Erythroblast (primary cell): ENCODE results near the gene SLC26A8.
A peak's percentile ranks its signal among the peaks of the same experiment; 100 is the strongest.
"Not testable (repeated sequence)": the region's sequence is repeated elsewhere in the genome, so short reads cannot be mapped to it uniquely, and the experiment has no call there.

Source experiments
- DNase-seq, 2 experiments: peaks; one replicate each; lab custom pipeline; 2025; lab: John Stamatoyannopoulos, UW
- GATA1 ChIP-seq: IDR thresholded peaks from 2 replicates; pipeline ENCODE4 v1.6.1; 2011; ENCODE audit warnings: low read depth, mild to moderate bottlenecking, control low read depth, low read length, moderate library complexity
- POLR2A ChIP-seq: IDR thresholded peaks from 2 replicates; pipeline ENCODE4 v1.6.1; 2011; ENCODE audit warnings: mild to moderate bottlenecking, low read length

SLC26A8 gene

GRCh38 chr6:35968821-35969220 is 55.6 kb downstream of the SLC26A8 start:
- no peak for DNase-seq

DNA sequence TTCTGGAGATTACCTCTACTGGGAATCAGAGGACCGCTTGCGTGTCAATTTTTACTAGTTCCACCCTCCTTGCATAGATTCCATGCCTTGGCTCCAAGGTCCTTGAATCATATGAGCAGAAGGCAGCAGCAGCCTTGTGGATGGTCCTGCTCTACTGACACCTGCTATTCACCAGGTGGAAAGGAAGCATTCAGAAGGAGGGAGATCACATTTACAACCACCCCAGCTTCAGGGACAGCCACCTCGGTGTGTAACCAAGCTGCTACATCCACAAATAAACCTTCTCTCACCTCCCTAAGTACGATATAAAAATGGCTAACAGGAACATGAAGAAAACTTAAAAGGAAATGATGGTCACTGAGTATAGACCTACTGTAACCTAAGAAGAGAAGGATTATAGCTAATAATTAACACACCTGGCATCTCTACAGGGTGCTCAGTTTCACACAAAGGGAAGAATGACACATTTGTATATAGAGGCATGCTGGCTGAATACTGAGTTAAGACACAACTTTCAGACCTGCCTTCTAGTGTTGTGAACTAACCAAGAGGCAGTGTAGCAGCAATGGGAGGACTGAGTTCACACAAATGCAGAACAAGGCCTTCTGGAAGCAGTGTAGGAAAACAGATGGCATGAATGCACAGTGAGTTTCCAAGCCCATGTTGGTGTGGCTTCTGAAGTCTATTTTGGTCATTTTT is 57.2 kb downstream of the SLC26A8 start:
- TF ChIP-seq GATA1 (no peak), POLR2A (no peak)
- no peak for DNase-seq

More at GRCh38 chr6:35968821-35969220, 55.6 kb downstream of the SLC26A8 start:
- TF ChIP-seq GATA1: no peak
- no peak for TF ChIP-seq POLR2A

- DNase-seq: no peak
- TF ChIP-seq POLR2A (no peak), GATA1 (no peak)
These were observed 61.5 kb downstream of the SLC26A8 start for GRCh38 chr6:35962779-35963560.

DNA sequence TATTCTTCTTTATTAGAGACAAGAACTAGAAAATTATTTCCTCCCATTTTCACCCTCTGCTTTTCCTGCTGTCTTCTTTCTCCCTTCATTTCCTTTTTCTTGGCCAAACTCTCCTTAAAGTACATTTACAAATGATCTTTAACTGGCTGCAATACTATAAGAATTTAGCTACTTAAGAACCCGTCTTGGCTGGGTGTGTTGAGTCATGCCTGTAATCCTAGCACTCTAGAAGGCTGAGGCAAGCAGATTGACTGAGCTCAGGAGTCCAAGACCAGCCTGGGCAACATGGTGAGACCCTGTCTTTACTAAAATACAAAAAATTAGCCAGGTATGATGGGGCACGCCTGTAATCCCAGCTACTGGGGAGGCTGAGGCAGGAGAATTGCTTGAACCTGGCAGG is 64.3 kb downstream of the SLC26A8 start:
- TF ChIP-seq POLR2A (no peak), GATA1 (no peak)
- no peak for DNase-seq

DNA sequence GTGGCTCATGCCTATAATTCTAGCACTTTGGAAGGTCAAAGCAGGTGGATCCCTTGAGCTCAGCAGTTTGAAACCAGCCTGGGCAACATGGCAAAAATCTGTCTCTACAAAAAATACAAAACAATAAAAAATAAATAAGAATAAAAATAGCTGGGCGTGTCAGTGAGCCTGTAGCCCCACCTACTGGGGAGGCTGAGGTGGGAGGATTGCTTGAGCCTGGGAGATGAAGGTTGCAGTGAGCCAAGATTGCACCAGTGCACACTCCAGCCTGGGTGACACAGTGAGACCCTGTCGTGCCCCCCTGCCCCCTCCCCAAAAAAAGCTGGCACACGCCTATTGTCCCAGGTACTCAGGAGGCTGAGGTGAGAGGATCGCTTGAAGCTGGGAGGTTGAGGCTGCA is 68.5 kb downstream of the SLC26A8 start:
- peak; percentile 9 to 19 for DNase-seq
- TF ChIP-seq POLR2A: no peak
- TF ChIP-seq GATA1: no peak

DNA sequence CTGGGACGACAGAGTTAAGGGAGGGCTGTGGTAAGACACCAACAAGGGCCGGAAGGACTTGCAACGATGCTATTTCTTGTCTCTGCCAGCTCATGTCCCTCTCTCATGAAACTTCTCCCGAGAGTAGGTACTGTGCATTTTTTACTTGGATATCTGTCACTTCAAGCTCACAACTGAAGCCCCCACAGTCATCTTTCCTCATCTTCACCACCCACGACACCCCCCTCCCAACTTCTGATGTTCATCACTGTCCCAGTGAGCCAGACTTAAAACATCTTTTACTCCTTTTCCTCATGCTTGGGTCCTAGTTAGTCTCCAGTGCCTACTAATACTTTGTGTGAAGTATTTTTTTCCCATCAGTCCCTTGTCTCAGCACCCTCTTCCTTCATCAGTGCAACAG is 68.9 kb downstream of the SLC26A8 start:
- TF ChIP-seq GATA1 (no peak), POLR2A (no peak)
- no peak for DNase-seq

GRCh38 chr6:35955071-35955470 is 69.4 kb downstream of the SLC26A8 start:
- DNase-seq: no peak
- TF ChIP-seq POLR2A (no peak), GATA1 (no peak)

DNA sequence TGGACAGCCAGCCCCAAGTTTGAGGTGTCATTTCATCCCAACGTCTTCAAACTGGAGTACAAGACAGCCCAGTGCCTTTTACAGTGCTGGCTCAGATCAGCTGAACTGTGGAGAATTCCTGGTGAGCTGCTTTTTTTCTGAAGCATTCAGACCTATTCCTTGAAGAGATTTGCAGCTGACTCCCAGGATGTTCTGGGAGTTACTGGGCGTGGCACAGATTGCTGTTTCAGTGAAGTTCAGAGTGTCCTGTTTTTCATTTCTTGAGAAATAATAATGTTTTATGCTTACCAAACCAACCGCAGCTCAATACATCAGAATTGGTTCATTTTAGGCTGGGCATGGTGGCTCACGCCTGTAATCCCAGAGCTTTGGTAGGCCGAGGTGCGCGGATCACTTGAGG is 70.1 kb downstream of the SLC26A8 start:
- no peak for DNase-seq
- TF ChIP-seq POLR2A (no peak), GATA1 (no peak)

DNA sequence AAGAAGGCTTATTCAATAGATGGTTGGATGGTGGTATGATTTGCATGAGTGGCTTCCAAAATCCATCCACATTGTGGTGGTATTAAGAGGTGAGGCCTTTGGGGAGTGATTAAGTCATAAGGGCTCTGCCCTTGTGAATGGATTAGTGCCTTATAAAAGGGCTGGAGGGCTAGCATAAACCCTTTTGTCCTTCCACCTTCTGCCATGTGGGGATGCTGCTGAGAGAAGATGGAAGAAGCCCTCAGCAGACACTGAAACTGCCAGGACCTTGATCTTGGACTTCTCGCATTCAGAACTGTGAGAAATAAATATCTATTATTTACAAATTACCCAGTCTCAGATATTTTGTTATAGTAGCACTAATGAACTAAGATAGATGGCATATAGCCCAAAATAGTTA is 75.7 kb downstream of the SLC26A8 start:
- peak; percentile 24 to 33 for DNase-seq
- TF ChIP-seq GATA1: no peak
- no peak for TF ChIP-seq POLR2A

DNA sequence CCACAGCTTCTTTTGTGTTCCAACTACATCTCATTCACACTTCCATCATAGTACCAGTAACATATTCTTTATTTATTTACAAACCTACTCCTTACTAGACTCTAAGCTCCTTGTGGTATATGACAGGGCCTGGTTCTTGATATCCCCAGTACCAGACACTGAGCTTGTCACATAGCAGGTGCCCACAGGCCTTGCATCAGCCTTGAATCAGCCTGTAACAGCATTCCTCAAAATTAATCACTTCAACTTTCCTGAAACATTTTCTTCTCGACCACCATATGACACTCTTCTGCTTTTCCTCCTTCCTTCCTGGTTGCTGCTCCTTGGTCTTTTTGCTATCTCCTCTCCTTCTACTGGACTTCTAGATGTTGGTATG is 78.8 kb downstream of the SLC26A8 start:
- TF ChIP-seq POLR2A (no peak), GATA1 (no peak)
- no peak for DNase-seq

GRCh38 chr6:35943390-35943789 is 81.1 kb downstream of the SLC26A8 start:
- TF ChIP-seq GATA1: no peak
- TF ChIP-seq POLR2A: no peak
- DNase-seq: no peak

- TF ChIP-seq POLR2A (no peak), GATA1 (no peak)
- DNase-seq: no peak
These were observed 82.1 kb downstream of the SLC26A8 start for GRCh38 chr6:35942355-35942754.

DNA sequence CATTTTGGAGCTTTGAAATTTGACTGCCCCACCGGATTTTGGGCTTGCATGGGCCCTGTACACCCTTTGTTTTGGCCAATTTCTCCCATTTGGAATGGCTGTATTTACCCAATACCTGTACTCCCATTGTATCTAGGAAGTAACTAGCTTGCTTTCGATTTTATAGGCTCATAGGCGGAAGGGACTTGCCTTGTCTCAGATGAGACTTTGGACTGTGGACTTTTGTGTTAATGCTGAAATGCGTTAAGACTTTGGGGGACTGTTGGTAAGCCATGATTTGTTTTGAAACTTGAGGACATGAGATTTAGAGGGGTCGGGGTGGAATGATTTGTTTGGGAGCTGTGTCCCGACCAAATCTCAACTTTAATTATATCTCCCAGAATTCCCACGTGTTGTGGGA is 83.3 kb downstream of the SLC26A8 start:
- DNase-seq: not testable (repeated sequence)

DNA sequence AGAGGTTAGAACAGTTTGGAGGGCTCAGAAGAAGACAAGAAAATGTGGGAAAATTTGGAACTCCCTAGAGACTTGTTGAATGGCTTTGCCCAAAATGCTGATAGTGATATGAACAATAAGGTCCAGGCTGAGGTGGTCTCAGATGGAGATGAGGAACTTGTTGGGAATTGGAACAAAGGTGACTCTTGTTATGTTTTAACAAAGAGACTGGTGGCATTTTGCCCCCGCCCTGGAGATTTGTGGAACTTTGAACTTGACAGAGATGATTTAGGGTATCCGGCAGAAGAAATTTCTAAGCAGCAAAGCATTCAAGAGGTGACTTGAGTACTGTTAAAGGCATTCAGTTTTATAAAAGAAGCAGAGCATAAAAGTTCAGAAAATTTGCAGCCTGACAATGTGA is 84.4 kb downstream of the SLC26A8 start:
- not testable (repeated sequence) for DNase-seq

GRCh38 chr6:35939259-35939658 is 85.2 kb downstream of the SLC26A8 start:
- not testable (repeated sequence) for DNase-seq
